ENCODE results near the gene SERPINH1. TPM values are rescaled to one million over a fixed set of nuclear protein-coding genes. Genes with fewer than 3 reads are reported as not detected.

Gene SERPINH1
- total and polyA plus RNA-seq, 2 of the 13 experiments (the other 11 are each of a cell fraction or from before 2014, with no cell fraction given), result 83.6 to 83.8 TPM

GRCh38 chr11:75525433-75526191 lies 36.4 kb upstream of the SERPINH1 start, which contains the start of gene GDPD5 (continued):
- TF ChIP-seq, protein P1, sequence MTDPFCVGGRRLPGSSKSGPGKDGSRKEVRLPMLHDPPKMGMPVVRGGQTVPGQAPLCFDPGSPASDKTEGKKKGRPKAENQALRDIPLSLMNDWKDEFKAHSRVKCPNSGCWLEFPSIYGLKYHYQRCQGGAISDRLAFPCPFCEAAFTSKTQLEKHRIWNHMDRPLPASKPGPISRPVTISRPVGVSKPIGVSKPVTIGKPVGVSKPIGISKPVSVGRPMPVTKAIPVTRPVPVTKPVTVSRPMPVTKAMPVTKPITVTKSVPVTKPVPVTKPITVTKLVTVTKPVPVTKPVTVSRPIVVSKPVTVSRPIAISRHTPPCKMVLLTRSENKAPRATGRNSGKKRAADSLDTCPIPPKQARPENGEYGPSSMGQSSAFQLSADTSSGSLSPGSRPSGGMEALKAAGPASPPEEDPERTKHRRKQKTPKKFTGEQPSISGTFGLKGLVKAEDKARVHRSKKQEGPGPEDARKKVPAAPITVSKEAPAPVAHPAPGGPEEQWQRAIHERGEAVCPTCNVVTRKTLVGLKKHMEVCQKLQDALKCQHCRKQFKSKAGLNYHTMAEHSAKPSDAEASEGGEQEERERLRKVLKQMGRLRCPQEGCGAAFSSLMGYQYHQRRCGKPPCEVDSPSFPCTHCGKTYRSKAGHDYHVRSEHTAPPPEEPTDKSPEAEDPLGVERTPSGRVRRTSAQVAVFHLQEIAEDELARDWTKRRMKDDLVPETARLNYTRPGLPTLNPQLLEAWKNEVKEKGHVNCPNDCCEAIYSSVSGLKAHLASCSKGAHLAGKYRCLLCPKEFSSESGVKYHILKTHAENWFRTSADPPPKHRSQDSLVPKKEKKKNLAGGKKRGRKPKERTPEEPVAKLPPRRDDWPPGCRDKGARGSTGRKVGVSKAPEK (CRISPR knock-in tag; IDR thresholded peaks at IDR 0.05; ENCODE audit: borderline replicate concordance), result no peak
- TF ChIP-seq ZNF33B (CRISPR knock-in tag; IDR thresholded peaks at IDR 0.05), result 0 out of 2 replicates have a peak, but pooled peaks have one; percentile 4
- 0 out of 2 replicates have a peak, but pooled peaks have one; percentile 62 for TF ChIP-seq SIN3A (IDR thresholded peaks at IDR 0.05; ENCODE audit: borderline replicate concordance, low read depth, low read length)
- no peak for TF ChIP-seq MAFK (conservative IDR thresholded peaks at IDR 0.05 in 1 of 2, IDR thresholded peaks at IDR 0.05 in 1 of 2; ENCODE audit: low read length in 2 of 2)
- no peak for TF ChIP-seq AKAP8 (CRISPR knock-in tag; IDR thresholded peaks at IDR 0.05)
- 0 out of 2 replicates have a peak, but pooled peaks have one; percentile 30 for TF ChIP-seq LBX2 (CRISPR knock-in tag; IDR thresholded peaks at IDR 0.05; ENCODE audit: borderline replicate concordance)
- TF ChIP-seq MTF2 (CRISPR knock-in tag; IDR thresholded peaks at IDR 0.05; ENCODE audit: borderline replicate concordance), result no peak
- no peak for TF ChIP-seq MZF1 (CRISPR knock-in tag; IDR thresholded peaks at IDR 0.05; ENCODE audit: borderline replicate concordance)
- TF ChIP-seq MAZ (IDR thresholded peaks at IDR 0.05; ENCODE audit: borderline replicate concordance, low read depth, low read length), result peak; percentile 75
- peak; percentile 65; the same call in 1 of the 2 replicates for TF ChIP-seq MAZ (CRISPR knock-in tag; IDR thresholded peaks at IDR 0.05; ENCODE audit: low read depth)
- TF ChIP-seq, protein P2, sequence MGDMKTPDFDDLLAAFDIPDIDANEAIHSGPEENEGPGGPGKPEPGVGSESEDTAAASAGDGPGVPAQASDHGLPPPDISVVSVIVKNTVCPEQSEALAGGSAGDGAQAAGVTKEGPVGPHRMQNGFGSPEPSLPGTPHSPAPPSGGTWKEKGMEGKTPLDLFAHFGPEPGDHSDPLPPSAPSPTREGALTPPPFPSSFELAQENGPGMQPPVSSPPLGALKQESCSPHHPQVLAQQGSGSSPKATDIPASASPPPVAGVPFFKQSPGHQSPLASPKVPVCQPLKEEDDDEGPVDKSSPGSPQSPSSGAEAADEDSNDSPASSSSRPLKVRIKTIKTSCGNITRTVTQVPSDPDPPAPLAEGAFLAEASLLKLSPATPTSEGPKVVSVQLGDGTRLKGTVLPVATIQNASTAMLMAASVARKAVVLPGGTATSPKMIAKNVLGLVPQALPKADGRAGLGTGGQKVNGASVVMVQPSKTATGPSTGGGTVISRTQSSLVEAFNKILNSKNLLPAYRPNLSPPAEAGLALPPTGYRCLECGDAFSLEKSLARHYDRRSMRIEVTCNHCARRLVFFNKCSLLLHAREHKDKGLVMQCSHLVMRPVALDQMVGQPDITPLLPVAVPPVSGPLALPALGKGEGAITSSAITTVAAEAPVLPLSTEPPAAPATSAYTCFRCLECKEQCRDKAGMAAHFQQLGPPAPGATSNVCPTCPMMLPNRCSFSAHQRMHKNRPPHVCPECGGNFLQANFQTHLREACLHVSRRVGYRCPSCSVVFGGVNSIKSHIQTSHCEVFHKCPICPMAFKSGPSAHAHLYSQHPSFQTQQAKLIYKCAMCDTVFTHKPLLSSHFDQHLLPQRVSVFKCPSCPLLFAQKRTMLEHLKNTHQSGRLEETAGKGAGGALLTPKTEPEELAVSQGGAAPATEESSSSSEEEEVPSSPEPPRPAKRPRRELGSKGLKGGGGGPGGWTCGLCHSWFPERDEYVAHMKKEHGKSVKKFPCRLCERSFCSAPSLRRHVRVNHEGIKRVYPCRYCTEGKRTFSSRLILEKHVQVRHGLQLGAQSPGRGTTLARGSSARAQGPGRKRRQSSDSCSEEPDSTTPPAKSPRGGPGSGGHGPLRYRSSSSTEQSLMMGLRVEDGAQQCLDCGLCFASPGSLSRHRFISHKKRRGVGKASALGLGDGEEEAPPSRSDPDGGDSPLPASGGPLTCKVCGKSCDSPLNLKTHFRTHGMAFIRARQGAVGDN (CRISPR knock-in tag; IDR thresholded peaks at IDR 0.05), result peak; percentile 57
- TF ChIP-seq ZBTB7A (CRISPR knock-in tag; IDR thresholded peaks at IDR 0.05), result 0 out of 2 replicates have a peak, but pooled peaks have one; percentile 33
- TF ChIP-seq CC2D1A (CRISPR knock-in tag; IDR thresholded peaks at IDR 0.05), result no peak
- TF ChIP-seq PHF8 (CRISPR knock-in tag; IDR thresholded peaks at IDR 0.05), result 0 out of 2 replicates have a peak, but pooled peaks have one; percentile 12
- no peak for TF ChIP-seq GATAD1 (CRISPR knock-in tag; IDR thresholded peaks at IDR 0.05)
- peak; percentile 22; the same call in 1 of the 2 replicates for TF ChIP-seq ZNF451 (CRISPR knock-in tag; IDR thresholded peaks at IDR 0.05)
- no peak for TF ChIP-seq KDM4B (CRISPR knock-in tag; IDR thresholded peaks at IDR 0.05)
- peak; percentile 23 for TF ChIP-seq FOXC1 (CRISPR knock-in tag; IDR thresholded peaks at IDR 0.05; ENCODE audit: borderline replicate concordance)
- peak; percentile 39 for TF ChIP-seq XRCC5 (optimal IDR thresholded peaks at IDR 0.05; ENCODE audit: low read length)
- peak; percentile 14 for TF ChIP-seq TEAD3 (CRISPR knock-in tag; optimal IDR thresholded peaks at IDR 0.05; ENCODE audit: borderline replicate concordance)
- TF ChIP-seq ZNF44 (CRISPR knock-in tag; IDR thresholded peaks at IDR 0.05), result no peak
- peak; percentile 60 for TF ChIP-seq ASH2L (IDR thresholded peaks at IDR 0.05; ENCODE audit: insufficient read length, low read depth, low read length)
- peak; percentile 83 for TF ChIP-seq ZSCAN29 (CRISPR knock-in tag; conservative IDR thresholded peaks at IDR 0.05)

Data from HepG2 (cell line).